ENCODE results near the gene MAP2K7. TPM values are rescaled to one million over a fixed set of nuclear protein-coding genes. Genes with fewer than 3 reads are reported as not detected.

MAP2K7 gene
- total RNA-seq, 1 experiment from 2014 or later, result 59.1 TPM

DNA sequence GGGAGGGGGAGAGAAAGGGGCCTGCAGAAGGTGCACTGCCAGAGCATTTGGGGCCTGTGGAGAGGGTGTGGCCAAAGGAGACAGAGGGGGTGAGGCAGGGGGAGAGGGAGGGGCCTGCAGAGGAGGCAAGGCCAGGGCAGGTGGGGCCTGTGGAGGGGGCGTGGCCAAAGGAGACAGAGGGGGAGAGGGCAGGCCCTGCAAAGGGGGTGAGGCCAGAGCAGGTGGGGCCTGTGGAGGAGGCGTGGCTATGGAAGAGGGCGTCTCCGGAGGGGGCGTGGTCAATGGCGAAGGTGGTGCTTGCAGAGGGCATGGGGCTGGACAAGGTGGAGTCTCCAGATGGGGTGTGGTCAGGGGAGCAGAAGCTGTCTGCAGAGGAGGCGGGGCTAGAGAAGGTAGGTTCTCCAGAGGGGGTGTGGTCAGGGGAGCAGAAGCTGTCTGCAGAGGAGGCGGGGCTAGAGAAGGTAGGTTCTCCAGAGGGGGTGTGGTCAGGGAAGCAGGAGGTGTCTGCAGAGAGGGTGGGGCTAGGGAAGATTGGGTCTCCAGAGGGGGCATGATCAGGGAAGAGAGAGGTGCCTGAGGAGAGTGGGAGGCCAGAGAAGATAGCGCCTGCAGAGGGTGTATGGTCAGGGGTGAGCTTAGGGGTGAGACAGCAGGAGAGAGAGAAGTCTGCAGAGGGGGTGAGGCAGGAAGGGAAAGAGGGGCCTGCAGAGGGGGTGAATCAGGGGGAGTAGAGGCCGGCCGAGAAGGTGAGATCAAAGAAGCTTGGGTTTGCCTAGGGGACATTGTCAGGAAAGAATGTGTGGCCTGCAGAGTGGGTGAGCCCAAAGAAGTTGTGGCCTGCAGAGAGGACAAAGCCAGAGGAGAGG is 32.9 kb upstream of the MAP2K7 start:
- CTCF ChIA-PET, result interaction anchor here (0.9 kb wide), 1 partner anchor 47 kb away, joined by 3 read pairs; no protein-coding TSS in a partner anchor

More for the DNA sequence above, 32.9 kb upstream of the MAP2K7 start:
- Histone ChIP-seq H3K27me3 (ENCODE audit: insufficient read depth, low read length) (no peaks in the 10 kb centered on the region), H3K4me3 (replicated peaks in 1 of 2; ENCODE audit: low read depth in 1 of 2, low read length in 2 of 2) (peak overlapping the region; percentile 16 to 55), H3K36me3 (ENCODE audit: control insufficient read depth in 1 of 2, insufficient read depth in 2 of 2, low read length in 2 of 2) (no peaks in the 10 kb centered on the region), H3K4me2 (ENCODE audit: low read length) (peak overlapping the region; percentile 85), H3K9me2 (ENCODE audit: insufficient read depth) (no peaks in the 10 kb centered on the region), H3K9me3 (ENCODE audit: control insufficient read depth in 1 of 2, insufficient read depth in 1 of 2, low read depth in 1 of 2, low read length in 2 of 2) (no peaks in the 10 kb centered on the region), H3K9ac (ENCODE audit: low read length) (0 out of 2 replicates have a peak overlapping the region, but pooled peaks have one; percentile 60), H3K79me2 (ENCODE audit: insufficient read depth, low read length) (no peaks in the 10 kb centered on the region), H3K27ac (ENCODE audit: low read depth, low read length) (peak overlapping the region; percentile 69), H3K4me1 (ENCODE audit: control insufficient read depth in 1 of 2, insufficient read depth in 2 of 2, low read length in 2 of 2) (peaks cover 30 to 68% of the 10 kb centered on the region in 2 experiments), H4K20me1 (ENCODE audit: insufficient read depth) (no peaks in the 10 kb centered on the region), H2AFZ (ENCODE audit: low read depth, low read length, poor library complexity, severe bottlenecking) (no peak overlapping the region)
- peak; percentile 95 for DNase-seq (ENCODE audit: low read depth, low spot score)
- no TSS peak for BruUV-seq (replicated peaks)
- TF ChIP-seq CBX3 (IDR thresholded peaks at IDR 0.05; ENCODE audit: low read depth), result no peak
- no peak for TF ChIP-seq ELF1 (IDR thresholded peaks at IDR 0.05; ENCODE audit: borderline replicate concordance, low read depth)
- TF ChIP-seq CEBPB (IDR thresholded peaks at IDR 0.05; ENCODE audit: low read depth), result no peak
- no peak for TF ChIP-seq ZNF274 (IDR thresholded peaks at IDR 0.05; ENCODE audit: low read depth, low read length)
- TF ChIP-seq SRF (IDR thresholded peaks at IDR 0.05; ENCODE audit: low read depth), result no peak
- no peak for TF ChIP-seq EGR1 (IDR thresholded peaks at IDR 0.05; ENCODE audit: low read depth)
- no peak for TF ChIP-seq EZH2 (IDR thresholded peaks at IDR 0.05)
- peak; percentile 34; the same call in 1 of the 2 replicates for TF ChIP-seq SP1 (IDR thresholded peaks at IDR 0.05; ENCODE audit: low read depth)
- TF ChIP-seq, protein P1, sequence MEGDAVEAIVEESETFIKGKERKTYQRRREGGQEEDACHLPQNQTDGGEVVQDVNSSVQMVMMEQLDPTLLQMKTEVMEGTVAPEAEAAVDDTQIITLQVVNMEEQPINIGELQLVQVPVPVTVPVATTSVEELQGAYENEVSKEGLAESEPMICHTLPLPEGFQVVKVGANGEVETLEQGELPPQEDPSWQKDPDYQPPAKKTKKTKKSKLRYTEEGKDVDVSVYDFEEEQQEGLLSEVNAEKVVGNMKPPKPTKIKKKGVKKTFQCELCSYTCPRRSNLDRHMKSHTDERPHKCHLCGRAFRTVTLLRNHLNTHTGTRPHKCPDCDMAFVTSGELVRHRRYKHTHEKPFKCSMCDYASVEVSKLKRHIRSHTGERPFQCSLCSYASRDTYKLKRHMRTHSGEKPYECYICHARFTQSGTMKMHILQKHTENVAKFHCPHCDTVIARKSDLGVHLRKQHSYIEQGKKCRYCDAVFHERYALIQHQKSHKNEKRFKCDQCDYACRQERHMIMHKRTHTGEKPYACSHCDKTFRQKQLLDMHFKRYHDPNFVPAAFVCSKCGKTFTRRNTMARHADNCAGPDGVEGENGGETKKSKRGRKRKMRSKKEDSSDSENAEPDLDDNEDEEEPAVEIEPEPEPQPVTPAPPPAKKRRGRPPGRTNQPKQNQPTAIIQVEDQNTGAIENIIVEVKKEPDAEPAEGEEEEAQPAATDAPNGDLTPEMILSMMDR (IDR thresholded peaks at IDR 0.05 in 2 of 3, conservative IDR thresholded peaks at IDR 0.05 in 1 of 3; ENCODE audit: borderline replicate concordance in 1 of 3, insufficient read depth in 1 of 3, low read depth in 2 of 3, low read length in 2 of 3), result no peak
- ChIA-PET RAD21 (ENCODE audit: low non-redundant PET in 1 of 2, low total read pairs in 2 of 2, uncharacterized antibody in 2 of 2, unreplicated experiment in 2 of 2) (no interaction called here), POLR2A (interaction anchor here (0.5 to 2.1 kb wide), 4 partner anchors 50 to 361 kb away, joined by 3 to 8 read pairs (median 3); partner anchors contain the start of genes SNAPC2 and TIMM44)
- intact Hi-C loops (cut with micrococcal nuclease), result loop anchor here (1.0 kb wide), 1 partner anchor 49 kb away; the partner anchor contains the start of gene SNAPC2
- ATAC-seq, result peak; percentile 37

All from HCT116 (cell line).